ENCODE data around the gene PDE1A.

The PDE1A gene

DNA sequence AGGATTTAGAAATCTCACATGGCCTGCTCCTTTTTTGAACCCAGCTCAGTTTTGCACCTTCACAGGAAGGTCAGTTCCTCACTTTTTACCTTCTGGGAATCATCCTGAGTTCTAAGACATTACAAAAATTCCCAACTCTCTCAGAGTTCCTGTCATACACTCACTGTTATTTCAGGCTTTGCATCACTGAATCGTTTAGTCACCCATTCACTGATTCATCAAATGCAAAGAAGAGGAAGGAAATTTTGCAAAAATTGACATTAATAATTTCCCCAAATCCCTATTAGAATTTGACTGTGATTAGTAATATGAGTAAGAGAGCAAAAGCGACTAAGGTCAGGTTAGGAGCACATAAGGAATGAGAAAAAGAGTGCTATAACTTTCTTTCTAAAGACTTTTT, 197.5 kb downstream of the PDE1A start:
- in situ Hi-C loops (cut with HindIII; ENCODE audit: low sequenced_read_pairs): no loop called here
- TF ChIP-seq, protein P1, sequence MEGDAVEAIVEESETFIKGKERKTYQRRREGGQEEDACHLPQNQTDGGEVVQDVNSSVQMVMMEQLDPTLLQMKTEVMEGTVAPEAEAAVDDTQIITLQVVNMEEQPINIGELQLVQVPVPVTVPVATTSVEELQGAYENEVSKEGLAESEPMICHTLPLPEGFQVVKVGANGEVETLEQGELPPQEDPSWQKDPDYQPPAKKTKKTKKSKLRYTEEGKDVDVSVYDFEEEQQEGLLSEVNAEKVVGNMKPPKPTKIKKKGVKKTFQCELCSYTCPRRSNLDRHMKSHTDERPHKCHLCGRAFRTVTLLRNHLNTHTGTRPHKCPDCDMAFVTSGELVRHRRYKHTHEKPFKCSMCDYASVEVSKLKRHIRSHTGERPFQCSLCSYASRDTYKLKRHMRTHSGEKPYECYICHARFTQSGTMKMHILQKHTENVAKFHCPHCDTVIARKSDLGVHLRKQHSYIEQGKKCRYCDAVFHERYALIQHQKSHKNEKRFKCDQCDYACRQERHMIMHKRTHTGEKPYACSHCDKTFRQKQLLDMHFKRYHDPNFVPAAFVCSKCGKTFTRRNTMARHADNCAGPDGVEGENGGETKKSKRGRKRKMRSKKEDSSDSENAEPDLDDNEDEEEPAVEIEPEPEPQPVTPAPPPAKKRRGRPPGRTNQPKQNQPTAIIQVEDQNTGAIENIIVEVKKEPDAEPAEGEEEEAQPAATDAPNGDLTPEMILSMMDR (IDR thresholded peaks at IDR 0.05; ENCODE audit: low read depth, low read length, missing control alignments): no peak
- no peak for DNase-seq (ENCODE audit: low read depth)
- no peak overlapping the region for H3K4me3 ChIP-seq (ENCODE audit: low read depth, low read length)

DNA sequence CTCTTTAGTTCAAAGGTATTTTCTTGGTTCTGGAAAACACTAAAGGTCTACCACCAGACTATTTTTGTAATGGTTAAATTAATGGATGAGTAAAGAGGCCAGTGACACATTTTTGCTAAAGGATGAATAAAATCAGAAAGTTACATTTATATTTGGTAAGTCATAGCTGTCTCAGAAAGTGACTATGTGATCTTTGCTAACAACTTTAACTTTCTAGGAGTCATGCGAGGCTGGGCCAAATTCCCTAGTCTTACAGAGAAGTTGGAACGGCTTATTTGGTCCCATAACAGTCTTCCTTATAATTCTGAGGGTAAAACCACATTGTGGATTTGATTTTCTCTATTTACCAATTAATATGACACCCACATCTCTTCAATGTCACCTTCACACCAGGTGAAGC, 198.1 kb downstream of the PDE1A start:
- DNase-seq (ENCODE audit: low read depth): no peak
- in situ Hi-C loops (cut with HindIII; ENCODE audit: low sequenced_read_pairs): no loop called here
- TF ChIP-seq, protein P1 (IDR thresholded peaks at IDR 0.05; ENCODE audit: low read depth, low read length, missing control alignments): no peak
- H3K4me3 ChIP-seq (ENCODE audit: low read depth, low read length): no peak overlapping the region

GRCh38 chr2:182228073-182228473, 198.8 kb downstream of the PDE1A start:
- in situ Hi-C loops (cut with HindIII; ENCODE audit: low sequenced_read_pairs): no loop called here
- TF ChIP-seq, protein P1 (IDR thresholded peaks at IDR 0.05; ENCODE audit: low read depth, low read length, missing control alignments): no peak
- H3K4me3 ChIP-seq (ENCODE audit: low read depth, low read length): no peak overlapping the region
- DNase-seq (ENCODE audit: low read depth): no peak

GRCh38 chr2:182226807-182227206, 200.0 kb downstream of the PDE1A start:
- DNase-seq (ENCODE audit: low read depth): no peak
- no peak overlapping the region for H3K4me3 ChIP-seq (ENCODE audit: low read depth, low read length)
- TF ChIP-seq, protein P1 (IDR thresholded peaks at IDR 0.05; ENCODE audit: low read depth, low read length, missing control alignments): no peak
- in situ Hi-C loops (cut with HindIII; ENCODE audit: low sequenced_read_pairs): no loop called here

DNA sequence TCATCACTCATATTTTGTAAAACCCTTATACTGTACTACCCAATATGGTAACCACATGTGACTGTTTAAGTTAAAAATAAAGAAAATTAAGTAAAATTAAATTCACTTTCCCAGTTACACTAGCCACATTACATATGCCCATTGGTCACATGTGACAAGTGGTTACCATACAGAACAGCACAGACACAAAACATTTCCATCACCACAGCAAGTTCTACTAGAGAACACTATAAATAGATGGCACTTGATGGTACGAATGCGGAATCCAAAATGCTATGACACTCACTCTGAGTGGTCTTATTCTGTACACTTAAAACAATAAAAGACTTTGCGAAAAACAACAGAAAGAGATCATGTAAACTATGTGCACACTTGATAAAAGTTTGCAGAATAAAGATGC, 202.2 kb downstream of the PDE1A start:
- DNase-seq (ENCODE audit: low read depth): no peak
- TF ChIP-seq, protein P1 (IDR thresholded peaks at IDR 0.05; ENCODE audit: low read depth, low read length, missing control alignments): no peak
- no peak overlapping the region for H3K4me3 ChIP-seq (ENCODE audit: low read depth, low read length)
- in situ Hi-C loops (cut with HindIII; ENCODE audit: low sequenced_read_pairs): no loop called here

DNA sequence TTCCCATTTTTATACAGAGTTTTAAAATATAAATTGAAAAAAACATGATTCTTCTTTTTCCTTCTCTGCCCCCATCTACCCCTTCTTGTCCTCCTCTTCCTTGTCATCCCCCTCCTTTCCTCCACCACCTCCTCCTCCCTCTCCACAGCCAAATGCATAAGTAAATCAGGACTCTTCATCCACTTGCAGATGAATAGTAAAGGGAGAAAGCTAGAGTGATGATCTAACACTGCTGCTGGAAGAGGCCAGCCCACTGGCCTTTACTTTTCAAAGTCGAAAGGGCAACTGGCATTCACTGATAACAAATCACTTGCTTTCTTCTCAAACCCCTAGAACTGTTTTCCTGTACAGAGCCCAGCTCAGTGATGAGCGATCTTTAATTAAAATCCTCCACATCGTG, 205.8 kb downstream of the PDE1A start:
- TF ChIP-seq, protein P1 (IDR thresholded peaks at IDR 0.05; ENCODE audit: low read depth, low read length, missing control alignments): no peak
- no peak overlapping the region for H3K4me3 ChIP-seq (ENCODE audit: low read depth, low read length)
- DNase-seq (ENCODE audit: low read depth): no peak
- in situ Hi-C loops (cut with HindIII; ENCODE audit: low sequenced_read_pairs): no loop called here

DNA sequence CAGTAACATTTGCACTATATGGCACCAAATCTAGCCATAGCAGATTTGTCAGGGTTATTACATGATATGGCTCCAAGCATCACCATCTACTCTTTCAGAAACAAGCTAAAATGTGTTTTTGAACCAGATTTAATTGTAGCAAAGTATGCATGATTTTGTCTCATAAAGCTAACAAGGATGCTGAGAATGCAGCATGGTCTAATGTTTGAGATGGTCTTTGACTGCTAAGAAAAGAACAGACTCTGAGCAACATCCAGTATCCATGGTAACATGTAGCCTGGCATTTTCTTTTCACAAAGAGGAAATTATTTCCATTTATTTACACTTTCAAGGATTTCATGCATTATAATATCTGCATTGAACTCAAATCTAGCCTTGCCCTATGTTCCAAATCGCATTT, 206.5 kb downstream of the PDE1A start:
- in situ Hi-C loops (cut with HindIII; ENCODE audit: low sequenced_read_pairs): no loop called here
- TF ChIP-seq, protein P1 (IDR thresholded peaks at IDR 0.05; ENCODE audit: low read depth, low read length, missing control alignments): no peak
- no peak overlapping the region for H3K4me3 ChIP-seq (ENCODE audit: low read depth, low read length)
- DNase-seq (ENCODE audit: low read depth): no peak
